OCI-LY3 (cell line): ENCODE data around the gene CD99L2.

Experiments
- CTCF ChIP-seq: fragments of 200-600, 300-600 bp; sonication (generic); IDR thresholded peaks from 2 replicates; pipeline ENCODE4 v1.5.1; 2014; ENCODE audit warnings: antibody characterized with exemption, low read length, low read depth
- EZH2phosphoT487 ChIP-seq: fragments of 200-600 bp; shearing (Covaris generic); IDR thresholded peaks from 2 replicates; pipeline ENCODE4 v1.6.1; 2018; ENCODE audit warnings: antibody characterized with exemption, mixed run types, low read depth

DNA sequence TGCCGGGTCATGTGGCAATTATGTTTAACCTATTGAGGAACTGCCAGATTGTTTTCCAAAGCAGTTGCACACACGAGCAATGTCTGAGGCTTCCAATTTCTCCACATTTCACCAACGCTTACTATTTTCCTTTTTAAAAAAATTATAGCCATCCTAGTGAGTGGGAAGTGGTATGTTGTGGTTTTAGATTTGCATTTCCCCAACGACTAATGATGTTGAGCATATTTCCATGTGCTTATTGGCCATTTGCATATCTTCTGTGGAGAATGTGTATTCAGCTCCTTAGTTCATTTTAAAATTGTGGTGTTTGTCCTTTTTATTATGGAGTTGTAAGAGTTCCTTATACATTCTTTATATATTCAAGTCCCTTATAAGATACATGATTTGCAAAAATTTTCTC, 145.1 kb downstream of the CD99L2 start:
- TF ChIP-seq CTCF = no peak
- no peak for TF ChIP-seq EZH2phosphoT487
